Lower leg skin (tissue), 3 donors: ENCODE measurements around the gene TSPO.

Experiments
- CTCF ChIP-seq, 3 donors: fragments of 450-650 bp; IDR thresholded peaks; one replicate each; pipeline ENCODE4 v1.5.1; 2016; ENCODE audit warnings: antibody characterized with exemption in 3 of 3, mild to moderate bottlenecking in 3 of 3, moderate library complexity in 2 of 3
- POLR2A ChIP-seq, 2 donors: fragments of 450-650 bp; IDR thresholded peaks; one replicate each; pipeline ENCODE4 v1.6.1; 2016 to 2017; ENCODE audit warnings: antibody characterized with exemption in 2 of 2, mild to moderate bottlenecking in 1 of 2, moderate library complexity in 1 of 2

DNA sequence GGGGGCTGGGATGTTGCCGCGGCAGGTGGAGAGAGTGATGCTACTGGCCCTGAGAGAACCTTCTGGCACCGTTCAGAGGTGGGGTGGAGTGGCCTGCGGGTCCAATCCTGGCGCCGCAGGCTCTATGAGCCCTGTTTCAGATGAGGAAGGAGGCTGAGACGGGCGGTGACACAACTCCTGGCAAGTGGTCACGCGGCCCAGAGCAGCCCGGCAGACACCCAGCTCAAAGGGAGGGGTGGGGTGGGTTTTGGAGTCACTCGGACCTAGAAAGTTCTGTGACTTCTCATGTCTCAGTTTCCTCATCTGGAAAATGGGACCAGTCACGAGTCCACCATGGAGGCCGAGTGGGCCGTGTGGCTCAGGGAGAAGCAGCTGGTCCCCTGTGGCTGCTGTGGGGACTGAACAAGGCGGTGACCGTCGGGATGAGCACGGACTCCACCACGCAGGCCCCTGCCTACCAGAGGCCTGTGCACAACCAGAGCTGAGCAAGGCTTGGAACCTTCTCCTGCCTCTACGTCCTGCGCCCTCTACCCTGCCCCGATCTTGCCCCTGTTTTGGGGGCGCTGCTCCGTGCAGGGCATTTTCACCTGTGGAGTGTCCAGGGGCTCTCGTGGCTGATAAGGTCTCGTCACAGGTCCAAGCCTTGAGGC lies 3.7 kb downstream of the TSPO start:
- no peak for TF ChIP-seq CTCF (IDR thresholded peaks at IDR 0.05)
- no peak for TF ChIP-seq POLR2A (IDR thresholded peaks at IDR 0.05)
